Activated CD4-positive, alpha-beta T cell treated with anti-CD3 and anti-CD28 coated beads, Interleukin-10, Interleukin-2, amounts not matched to agents 100 ng/mL and 50 ng/mL, durations not matched to agents 16 hours and 8 hours (primary cell): Measurements from ENCODE around the gene ENAH.
"Not testable (repeated sequence)": the region's sequence is repeated elsewhere in the genome, so short reads cannot be mapped to it uniquely, and the experiment has no call there.

Experiments used
- DNase-seq: peaks from one replicate; pipeline ENCODE4 v3.0.0-alpha.2; 2020

Gene ENAH

DNA sequence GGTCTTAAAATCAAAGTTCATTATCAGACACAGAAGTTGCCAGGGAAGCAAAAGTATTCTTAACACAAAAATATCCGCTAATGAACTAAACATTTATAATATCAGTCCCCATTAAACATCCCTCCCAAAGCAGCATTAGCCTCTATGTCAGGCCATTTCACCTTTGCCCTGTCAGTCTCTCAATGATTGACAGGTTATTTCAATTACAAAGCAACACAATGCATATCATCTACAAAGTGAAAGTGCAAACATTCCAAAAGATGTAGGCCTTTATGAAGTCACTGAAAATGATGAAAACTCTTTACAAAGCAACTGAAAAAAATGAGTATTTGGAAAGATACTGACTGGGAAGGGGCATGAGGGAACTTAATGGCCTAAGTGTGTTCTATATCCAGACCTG is 14.1 kb downstream of the ENAH start:
- DNase-seq = no peak

DNA sequence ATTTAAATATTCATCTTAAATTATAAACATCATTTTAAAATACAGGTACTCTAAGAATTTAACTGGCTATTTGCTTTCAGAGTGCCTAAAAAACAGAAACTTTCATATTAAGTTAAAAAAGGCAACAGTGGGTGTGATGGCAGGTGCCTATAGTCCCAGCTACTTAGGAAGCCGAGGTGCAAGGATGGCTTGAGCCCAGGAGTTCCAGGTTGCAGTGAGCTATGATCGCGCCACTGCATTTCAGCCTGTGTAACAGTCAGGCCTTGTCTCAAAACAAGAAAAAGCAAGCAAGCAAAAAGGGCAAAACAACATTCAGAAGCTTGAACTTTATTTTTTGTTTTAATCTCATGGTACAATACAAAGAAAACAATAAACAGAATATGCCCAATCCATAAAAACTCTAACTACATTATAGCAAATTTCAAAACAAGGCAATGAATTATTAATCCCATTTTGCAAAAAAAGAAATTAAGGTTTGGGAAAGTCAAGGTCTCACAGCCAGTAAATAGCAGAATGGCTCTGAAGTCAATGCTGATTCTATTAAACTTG is 15.2 kb downstream of the ENAH start:
- DNase-seq = no peak

DNA sequence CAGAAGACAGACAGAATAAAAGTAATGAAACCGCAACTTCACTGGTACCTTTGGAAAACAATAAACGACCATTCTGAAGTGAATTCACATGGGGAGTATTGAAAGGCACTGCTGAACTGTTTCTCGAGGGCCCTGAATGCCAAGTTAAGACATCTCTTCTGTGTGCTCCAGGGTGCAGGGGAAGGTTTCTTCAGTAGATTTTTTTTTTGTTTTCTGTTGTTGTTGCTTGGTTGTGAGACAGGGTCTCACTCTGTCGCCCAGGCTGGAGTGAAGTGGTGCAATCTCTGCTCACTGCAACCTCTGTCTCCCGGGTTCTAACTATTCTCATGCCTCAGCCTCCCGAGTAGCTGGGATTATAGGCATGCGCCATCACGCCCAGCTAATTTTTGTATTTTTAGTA is 15.9 kb downstream of the ENAH start:
- not testable (repeated sequence) for DNase-seq

DNA sequence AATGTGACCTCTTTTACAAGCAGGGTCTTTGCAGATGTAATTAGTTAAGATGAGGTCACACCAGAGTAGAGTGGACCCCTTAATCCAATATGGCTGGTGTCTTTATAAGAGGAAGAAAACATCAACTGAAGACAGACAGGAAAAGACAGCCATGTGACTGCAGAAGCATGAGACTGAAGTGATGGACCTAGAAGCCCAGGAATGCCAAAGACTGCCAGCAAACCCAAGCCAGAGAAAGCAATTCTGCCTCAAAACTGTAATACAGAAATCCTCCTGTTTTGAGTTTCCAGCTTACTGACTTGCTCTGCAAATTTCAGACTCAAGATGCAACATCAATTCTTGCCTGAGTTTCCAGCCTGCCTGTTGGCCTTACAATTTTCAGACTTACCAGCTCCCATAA is 17.3 kb downstream of the ENAH start:
- no peak for DNase-seq

DNA sequence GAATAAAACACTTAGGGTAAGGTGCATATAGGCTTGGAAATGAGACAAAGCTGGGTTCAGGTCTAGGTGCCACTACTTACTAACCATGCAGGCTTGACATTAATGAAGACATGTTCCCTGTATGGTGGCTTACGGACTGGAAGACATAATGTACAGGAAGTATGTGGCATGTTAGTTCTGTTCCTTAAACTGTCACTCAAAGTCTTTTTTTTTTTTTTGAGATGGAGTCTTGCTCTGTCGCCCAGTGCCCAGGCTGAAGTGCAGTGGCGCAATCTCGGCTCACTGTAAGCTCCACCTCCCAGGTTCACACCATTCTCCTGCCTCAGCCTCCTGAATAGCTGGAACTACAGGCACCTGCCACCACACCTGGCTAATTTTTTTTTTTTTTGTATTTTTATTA is 20.1 kb downstream of the ENAH start:
- not testable (repeated sequence) for DNase-seq

DNA sequence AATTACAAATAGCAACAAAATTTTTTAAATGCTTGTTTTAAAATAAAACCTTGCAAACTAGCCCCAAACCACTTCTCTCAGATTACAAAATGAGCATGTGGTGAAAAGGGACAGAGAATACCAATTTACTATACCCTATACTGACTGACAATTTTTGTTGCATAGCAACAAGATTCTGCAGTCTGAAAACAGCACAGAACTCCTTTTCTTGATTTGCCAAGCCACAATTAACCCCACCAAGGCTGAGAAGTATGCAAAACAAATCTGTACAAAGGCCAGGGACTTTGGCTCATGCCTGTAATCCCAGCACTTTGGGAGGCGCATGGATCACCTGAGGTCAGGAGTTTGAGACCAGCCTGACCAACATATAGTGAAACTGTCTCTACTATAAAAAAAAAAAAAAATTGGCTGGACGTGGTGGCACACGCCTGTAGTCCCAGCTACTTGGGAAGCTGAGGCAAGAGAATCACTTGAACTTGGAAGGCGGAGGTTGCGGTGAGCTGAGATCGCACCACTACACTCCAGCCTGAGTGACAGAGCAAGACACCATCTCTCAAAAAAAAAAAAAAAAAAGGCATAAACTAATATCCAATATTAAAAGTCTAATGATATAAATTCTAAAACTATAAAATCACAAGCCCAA is 21.8 kb downstream of the ENAH start:
- no peak for DNase-seq

DNA sequence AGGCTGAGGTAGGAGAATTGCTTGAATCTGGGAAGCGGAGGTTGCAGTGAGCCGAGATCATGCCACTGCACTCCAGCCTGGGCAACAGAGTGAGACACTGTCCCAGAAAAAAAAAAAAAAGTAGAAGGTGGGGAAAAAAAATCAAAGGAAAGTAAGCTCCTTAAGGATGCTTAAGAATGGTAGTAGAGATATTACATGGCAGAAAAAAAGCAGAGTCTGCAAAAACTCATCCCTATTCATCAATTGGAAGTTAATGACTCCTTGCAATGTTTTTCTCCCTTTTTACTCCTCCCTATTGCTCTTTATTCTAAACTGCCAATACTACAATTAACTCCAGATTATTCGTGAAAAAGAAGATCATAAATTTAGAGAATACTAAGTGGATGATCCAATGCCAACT is 23.4 kb downstream of the ENAH start:
- no peak for DNase-seq

DNA sequence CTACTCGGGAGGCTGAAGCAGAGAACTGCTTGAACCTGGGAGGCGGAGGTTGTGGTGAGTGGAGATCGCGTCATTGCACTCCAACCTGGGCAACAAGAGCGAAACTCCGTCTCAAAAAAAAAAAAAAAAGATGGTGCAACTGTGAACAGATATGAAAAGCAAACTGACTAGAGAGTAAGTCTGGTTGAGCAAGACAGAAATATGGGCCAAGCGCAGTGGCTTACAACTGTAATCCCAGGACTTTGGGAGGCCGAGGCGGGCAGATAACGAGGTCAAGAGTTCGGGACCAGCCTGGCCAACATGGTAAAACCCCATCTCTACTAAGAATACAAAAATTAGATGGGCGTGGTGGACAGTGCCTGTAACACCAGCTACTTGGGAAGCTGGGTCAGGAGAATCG is 24.1 kb downstream of the ENAH start:
- DNase-seq = not testable (repeated sequence)

DNA sequence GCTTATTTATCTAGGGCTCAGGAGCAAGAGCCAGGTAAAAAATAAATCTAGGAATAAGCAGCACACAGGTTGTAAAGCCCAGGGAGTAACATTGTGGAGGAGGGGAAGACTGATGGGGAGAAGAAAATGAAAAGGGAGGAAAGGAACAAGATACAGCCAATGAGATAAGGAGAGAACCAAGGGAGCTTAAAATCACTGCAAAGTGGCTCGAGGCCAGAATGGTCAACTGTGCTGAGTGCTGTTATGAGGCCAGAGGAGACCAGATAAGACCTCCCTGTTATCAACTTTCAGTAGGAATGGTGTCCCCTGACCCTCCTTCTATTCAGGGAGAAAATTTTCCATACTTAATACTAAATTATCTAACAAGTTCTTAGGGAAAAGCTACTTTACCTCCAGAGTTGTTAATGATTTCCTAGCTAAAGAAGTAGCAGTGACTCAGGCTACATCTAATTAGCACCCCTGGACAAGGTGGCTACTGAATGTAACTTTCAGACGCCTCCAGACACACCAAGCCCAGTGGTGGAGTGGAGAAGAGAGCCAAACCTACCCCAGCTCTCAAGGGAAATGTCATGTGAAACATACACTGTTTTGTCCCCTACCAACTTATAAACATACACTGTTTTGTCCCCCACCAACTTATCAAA is 25.5 kb downstream of the ENAH start:
- no peak for DNase-seq

DNA sequence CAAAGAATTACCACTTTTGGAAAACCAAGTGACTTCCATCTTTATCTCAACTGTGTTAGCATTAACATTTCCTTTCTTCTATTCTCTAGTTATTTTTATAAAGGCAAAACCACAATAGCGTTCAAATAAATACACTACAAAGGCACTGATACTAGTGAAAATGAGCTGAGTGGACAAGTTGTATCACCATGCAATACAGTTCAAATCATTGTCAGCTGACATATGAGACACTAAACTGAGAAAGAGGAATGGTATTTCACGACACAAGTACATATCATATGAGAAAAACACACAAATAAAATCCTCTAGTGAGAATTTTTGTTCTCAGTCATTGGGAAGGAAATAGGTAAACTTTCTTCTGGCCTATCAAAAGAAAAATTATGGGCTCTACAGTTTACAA is 26.2 kb downstream of the ENAH start:
- no peak for DNase-seq

DNA sequence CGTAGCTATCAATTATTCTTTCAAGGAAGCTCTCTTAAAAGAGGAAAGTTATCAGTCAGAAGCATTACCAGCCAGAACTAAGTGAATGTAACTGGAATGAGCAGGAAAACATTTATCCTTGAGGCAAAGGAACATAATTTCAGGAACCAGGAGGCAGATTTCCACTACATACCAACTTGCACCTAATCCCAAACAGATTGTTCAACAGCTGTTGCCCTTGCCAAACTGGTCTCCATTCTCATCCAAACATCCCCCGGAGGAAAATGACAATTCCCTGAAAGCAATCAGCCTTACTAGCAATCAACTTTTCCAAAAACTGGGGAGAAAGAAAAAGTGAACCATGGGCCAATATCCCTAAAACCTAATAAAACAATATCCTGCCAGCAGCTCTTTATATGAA is 35.0 kb downstream of the ENAH start:
- DNase-seq = no peak

DNA sequence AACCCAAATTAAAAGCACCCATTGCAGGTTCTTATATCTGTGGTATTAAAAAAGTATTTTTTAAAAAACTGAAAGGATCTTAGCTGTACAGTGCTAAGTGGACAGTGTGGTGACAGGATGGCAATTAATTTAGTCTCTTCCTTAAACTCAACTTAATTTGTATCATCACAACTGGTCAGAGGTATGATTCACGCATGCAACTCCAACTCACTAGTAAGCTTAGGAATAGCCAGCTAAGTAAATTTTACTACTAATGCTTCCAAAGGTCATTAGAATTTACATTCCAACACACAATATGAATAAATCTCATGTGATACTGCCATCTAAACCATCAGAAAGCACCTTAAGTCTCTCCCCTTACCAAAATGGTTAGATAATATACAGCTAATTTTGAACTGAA is 35.4 kb downstream of the ENAH start:
- DNase-seq = no peak

DNA sequence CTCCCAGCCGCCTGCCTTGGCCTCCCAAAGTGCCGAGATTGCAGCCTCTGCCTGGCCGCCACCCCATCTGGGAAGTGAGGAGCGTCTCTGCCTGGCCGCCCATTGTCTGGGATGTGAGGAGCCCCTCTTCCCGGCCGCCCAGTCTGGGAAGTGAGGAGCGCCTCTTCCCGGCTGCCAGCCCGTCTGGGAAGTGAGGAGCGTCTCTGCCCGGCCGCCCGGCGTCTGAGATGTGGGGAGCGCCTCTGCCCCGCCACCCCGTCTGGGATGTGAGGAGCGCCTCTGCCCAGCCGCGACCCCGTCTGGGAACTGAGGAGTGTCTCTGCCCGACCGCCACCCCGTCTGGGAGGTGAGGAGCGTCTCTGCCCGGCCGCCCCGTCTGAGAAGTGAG is 37.5 kb downstream of the ENAH start:
- not testable (repeated sequence) for DNase-seq

DNA sequence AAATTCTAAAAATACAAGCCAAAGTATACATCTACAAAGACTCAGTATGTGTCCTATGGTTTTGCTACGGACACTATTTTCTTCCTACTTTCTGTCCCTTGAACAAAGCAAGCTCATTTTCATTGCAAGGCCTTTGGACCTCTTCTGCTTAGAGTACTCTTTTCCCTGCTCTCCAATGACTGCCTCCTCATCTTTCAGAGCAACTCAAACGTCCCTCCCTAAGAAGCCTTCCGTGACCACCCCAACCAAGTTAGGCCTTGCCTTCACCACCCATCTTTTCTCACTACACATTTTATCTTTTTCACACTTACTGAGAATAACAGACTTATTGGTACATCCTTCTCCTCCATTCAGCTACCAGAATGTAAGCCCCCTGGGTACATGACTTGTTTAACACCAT is 39.9 kb downstream of the ENAH start:
- no peak for DNase-seq

DNA sequence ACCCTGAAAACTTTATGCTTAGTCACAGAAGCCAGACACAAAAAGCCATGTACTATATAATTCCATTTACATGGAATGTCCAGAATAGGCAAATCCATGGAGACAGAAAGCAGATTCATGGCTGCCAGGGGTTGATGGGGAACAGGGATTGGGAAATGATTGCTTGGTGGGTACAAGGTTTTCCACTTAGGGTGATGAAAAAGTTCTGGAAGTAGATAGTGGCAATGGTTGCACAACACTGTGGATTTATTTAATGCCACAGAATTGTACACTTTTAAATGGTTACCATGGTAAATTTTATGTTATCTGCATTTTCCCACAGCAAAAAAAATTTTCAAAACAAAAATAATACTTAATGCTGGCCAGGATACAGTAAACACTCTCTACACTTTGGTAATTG is 40.6 kb downstream of the ENAH start:
- no peak for DNase-seq

DNA sequence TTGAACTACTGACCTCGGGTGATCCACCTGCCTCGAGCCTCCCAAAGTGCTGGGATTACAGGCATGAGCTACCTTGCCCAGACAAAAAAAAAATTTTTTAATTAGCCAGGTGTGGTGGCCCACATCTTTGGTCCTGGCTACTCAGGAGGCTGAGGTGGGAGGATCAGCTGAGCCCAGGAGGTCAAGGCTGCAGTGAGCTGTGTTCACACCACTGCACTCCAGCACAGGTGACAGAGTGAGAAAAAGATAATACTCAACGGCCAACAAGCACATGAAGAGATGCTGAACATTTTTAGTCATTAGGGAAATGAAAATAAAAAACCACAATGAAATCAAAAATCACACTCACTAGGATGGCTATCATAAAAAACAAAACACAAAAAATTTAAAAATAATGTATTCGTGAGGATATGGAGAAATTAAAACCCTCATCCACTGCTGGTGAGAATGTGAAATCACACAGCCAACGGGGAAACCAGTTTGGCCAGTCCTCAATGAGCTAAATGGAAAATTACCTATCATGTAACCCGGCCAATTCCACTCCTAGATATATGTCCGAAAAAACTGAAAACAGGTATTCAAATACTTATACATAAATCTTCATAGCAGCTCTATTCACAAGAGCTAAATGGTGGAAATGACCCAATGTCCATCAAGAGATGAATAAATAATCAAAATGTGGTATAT is 41.2 kb downstream of the ENAH start:
- no peak for DNase-seq

DNA sequence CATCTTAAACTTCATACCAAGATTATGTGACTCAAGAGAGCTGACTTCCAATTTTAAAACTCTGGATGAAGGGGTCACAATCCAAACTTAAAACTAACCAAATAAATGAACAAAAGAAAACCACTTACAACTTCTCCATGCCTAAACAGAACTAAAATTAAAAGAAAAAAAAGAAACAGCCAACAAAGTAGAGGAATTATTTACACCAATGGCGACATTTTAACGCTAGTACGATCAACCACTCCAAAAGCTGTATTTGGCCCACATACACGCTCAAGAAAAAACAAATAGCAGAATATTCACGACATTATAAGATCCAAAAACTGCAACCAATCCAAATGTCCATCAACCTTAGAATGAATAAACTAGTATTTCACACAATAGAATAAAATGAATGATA is 42.4 kb downstream of the ENAH start:
- DNase-seq = no peak

DNA sequence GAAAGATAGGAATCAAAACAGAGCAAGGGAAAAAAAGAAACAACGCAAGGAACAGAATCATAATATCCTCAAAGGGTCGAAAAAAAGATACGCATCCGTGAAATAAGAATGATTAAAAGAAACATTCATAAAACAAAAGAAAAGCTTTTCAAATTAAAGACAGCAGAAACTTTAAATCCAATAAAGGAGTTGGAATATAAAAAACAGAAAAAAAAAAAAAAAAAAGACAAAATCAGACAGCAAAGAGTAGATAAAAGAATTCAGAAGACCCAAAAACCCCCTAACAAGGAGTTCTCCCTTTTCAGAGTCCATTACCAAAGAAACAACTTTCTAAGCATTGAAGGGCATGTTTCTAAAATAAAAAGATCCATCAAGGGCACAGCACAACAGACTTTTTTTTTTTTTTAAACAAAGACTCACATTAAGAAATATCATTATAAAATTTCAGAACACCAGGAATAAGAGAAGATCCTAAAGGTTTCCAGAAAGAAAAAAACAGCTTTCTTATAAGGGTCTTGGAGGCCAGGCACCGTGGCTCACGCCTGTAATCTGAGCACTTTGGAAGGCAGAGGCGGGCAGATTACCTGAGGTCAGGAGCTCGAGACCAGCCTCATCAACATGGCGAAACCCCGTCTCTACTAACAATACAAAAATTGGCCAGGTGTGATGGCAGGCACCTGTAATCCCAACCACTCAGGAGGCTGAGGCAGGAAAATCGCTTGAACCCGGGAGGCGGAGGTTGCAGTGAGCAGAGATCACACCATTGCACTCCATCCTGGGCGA is 44.7 kb downstream of the ENAH start:
- no peak for DNase-seq

DNA sequence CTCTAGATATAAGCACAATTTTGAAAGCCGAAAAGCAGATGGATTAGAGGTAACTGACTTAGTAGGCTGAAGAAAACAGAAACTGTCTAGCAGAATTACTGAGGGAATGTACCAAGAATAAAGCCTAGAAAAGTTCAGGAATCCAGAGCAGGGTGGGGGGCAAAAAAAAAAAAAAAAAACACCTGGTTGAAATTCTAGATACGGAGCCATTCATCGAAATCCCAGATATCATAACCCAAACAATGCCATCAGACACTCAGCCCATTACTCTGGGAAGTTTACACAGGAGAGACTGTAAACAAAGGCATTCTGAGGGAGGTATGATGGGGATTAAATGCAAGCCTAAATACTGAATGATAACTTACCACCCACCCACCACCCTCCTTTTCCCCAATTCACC is 45.6 kb downstream of the ENAH start:
- DNase-seq = no peak

DNA sequence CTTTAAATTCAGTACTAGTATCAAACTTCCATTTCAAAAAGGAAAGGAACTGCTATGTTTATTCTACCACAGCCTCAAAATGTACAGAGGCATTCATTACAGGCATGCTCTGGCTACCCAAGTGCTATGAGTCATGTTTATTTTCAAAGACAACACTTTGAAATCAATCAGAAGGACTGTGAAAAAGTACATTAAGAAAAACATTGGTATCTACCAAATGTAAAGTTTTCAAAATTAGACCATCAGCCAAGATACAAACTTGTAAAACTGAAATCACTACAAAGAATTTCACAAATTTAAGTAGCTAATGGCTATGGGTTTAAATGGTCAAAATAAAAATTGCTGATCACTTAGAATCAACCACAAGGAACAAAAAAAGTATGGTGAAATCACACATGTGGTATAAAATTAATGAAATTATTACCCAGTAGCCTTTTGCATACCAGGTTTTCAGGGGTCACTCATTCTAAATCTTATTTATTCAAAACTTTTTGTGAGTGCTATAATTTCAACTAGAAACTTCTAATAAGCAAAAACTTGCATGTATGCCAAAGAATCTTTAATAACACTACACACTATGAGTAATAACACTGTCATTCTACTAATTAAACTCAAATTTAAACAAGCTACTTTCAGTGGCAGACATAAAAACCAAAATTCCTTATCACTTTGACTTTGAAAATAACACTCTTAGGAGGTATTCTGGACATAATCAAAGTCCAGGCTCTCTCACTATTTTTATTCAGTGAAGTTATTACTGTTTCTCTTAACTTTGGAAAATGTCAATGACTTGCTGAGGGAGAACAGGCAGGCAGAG is 49.2 kb downstream of the ENAH start:
- no peak for DNase-seq

DNA sequence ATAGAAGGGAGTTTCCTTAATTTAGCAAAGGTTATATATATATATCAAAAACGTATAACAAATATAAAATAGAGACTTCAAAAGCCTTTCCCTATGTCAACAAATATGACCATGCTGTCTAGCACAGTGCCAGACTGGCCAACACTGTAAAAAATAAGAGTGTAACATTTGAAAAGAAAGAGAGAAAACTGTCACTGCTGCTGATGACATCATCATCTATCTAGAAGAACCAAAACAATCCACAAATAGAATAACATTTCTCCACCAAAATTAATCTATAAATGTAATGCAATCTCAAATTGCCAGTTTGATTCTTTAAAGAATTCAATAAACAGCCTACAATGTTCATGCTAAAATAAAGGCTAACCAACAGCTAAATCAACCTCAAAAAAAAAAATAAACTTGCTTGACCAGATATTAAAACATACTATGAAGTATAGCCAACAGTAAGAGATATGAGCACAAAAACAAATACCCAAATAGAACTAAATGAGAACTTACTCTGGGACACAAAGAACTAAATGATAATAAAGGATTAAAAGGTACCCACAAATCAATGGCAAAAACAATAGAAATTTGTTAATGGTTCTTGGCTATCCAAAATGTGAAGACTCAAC is 50.2 kb downstream of the ENAH start:
- DNase-seq = no peak
